NCI-H1694 treated with DMSO at 0.1 percent for 48 hours (cell line): ENCODE measurements around the gene LRMDA.

ENCODE experiments used
- DNase-seq: peaks from one replicate; lab custom pipeline; 2025; lab: John Stamatoyannopoulos, UW

Gene LRMDA

GRCh38 chr10:76440426-76440825 is 1009.0 kb downstream of the LRMDA start:
- no peak for DNase-seq

DNA sequence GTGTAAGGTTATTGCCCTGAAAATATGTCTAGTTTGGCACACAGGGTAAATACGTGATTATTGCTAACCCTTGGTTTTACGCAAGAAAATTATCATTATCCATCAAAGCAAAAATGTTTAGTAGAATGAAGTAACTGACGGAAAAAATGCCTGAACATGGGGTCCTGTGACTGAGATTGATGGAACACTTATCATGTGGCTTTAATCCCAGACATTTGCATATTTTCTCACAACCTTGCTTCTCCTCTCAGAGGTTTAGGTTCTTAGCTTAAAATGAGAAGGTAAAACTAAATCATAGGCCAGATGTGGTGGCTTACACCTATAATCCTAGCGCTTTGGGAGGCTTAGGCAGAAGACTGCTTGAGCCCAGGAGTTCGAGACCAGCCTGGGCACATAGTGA is 1010.7 kb downstream of the LRMDA start:
- no peak for DNase-seq

GRCh38 chr10:76444034-76444800 is 1012.8 kb downstream of the LRMDA start:
- DNase-seq: no peak

GRCh38 chr10:76447578-76447977 is 1016.2 kb downstream of the LRMDA start:
- no peak for DNase-seq

DNA sequence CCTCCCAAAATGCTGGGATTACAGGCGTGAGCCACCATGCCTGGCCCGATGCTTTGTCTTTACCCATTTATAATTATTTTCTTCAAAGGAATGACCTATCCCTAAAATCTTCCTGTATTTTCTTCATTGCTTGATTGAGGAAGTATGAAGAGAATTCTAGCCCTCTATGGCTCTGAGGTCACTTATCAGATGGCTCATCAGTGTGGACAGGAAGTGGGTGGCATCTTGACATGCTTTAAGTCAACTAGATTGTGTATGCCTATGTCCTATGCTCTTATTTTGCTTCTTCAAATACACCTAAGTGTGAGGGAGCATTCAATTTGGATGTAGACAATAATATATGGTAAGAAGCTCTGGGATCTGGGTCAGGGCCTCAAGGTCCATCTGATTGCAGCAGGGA is 1020.5 kb downstream of the LRMDA start:
- no peak for DNase-seq

DNA sequence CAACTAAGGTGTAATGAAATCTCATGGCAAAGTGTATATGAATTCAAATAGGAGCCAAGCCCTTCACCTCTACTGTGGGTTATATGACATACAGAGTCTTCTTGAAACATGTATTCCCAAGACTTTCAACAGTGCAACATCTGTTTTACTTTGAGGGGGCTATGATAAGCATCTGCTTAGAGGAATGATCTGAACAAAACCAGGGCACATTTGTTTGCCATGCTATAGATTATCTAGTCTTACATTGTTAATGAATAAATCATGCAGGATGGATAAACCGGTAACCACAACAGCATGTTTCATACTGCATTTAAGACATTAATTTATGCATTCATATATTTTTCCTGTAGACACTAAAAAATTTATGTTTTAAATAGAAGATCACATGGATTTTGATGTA is 1021.9 kb downstream of the LRMDA start:
- no peak for DNase-seq

DNA sequence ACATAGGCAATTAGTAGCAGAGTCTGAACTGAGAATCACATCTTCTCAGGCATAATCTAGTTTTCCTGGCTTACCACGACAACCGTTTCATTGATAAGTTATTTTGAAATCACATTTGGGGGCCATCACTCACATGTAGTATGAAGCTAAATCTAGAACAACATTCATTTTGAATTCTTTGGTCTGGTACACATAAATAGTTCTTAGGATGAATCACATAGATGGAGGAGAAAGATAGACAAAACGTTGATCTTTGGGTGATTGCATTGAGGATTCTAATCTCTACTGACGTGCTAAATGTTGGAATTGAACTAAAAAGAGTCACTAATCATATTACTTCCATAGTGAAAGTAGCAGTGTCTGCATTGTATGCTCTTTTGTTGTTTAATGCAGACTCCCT is 1022.6 kb downstream of the LRMDA start:
- no peak for DNase-seq

GRCh38 chr10:76454506-76455140 is 1023.2 kb downstream of the LRMDA start:
- DNase-seq: no peak

DNA sequence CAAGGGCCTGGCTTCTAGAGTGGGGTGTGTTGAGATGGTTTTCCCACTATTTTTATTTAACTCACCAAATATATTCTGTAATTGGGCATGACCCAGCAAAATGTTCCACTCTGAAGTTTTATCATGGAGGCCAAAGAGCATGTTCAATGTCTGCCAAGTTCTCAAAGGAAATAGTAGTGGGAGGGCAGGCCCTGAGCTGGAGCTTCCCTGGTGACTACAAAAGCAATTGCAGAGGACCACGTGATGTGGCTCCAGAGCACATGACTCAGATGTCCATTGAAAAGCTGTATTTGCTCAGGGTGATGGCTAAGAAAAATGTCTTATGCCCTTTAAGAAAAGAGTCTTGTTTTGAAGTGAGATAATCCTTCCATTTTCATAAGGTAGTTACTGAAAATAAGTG is 1024.8 kb downstream of the LRMDA start:
- no peak for DNase-seq

GRCh38 chr10:76459016-76459730 is 1027.7 kb downstream of the LRMDA start:
- peak; percentile 70 for DNase-seq

GRCh38 chr10:76461024-76461423 is 1029.6 kb downstream of the LRMDA start:
- no peak for DNase-seq

GRCh38 chr10:76463111-76463510 is 1031.7 kb downstream of the LRMDA start:
- no peak for DNase-seq

DNA sequence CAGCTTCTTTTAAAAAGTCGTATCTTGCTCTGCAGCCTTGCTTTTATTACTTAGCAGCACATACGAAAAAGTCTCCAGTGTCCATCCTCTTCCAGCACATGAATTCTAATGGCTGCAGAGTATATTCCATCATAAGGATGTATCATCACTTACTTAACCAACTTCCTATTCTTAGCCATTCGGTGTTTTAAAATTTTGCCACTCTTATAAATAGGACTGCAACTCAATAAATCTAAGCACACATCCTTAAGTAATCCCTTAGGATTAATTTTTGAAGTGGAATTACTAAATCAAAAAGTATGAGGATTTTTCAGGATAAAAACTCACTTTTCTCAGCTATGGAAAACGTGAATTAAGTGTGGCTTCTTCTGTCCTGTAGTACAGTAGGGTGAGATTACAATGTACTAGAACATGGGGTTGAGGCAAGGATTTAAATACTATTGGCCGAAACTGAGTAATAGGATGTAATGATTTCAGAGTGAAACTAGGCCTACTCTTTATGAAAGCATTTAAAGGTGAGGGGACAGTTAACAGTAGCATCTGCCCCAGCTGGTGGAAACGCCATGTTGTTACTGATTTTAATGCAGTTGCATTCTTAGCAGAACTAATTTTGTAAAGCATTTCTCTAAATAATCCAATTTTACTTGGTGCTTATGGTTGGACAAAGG is 1035.5 kb downstream of the LRMDA start:
- DNase-seq: no peak

DNA sequence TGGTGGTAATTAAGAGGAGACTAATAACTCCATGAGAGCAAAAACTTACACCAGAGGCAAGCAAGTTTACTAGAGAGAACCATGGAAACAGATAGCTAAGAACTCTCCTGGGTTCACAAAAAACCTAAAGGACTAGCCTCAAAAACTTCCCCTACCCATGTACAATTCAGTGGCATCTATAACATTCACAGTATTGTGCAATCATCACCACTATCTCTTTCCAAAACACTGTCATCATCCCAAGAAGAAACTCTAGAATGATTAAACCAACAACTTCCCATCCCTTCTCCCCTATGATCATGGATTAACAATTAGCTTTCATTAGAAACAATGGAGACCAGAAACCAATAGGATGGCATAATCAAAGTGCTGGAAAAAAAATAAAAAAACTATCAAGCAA is 1038.3 kb downstream of the LRMDA start:
- DNase-seq: no peak

DNA sequence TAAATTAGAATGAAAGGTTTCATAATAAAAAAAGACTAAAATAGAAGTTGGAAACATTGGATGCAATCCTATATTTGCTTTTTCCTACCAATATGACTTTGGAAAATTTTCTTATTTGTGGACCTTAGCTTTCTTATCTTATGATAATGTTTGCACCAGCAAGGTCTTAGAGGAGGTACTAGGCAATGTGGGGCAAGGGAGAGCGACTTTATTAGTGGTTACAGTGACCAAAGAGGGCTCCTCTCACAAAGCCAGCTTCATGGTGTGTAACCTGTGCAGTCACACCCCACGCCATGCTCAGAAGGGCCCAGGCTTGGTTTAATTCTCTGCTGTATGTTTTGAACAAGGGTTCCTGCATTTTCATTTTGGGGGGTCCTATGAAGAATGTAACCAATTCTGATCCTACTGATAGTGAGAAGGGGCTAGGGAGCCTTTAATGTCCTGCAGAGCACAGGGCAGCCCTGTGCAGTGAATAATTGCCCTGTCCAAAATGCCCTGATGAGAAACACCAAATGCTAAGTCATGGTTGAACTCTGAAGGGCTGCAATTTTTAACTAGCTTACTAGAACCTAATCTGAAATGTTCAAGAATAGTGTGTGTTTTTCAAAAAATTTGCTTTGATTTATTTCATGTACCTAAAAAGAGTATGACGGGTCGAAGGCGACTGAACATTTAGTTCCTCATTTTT is 1047.8 kb downstream of the LRMDA start:
- no peak for DNase-seq

- DNase-seq: no peak
Measured at GRCh38 chr10:76481178-76481577, 1049.8 kb downstream of the LRMDA start.

- no peak for DNase-seq
Measured at GRCh38 chr10:76487582-76487981, 1056.2 kb downstream of the LRMDA start.

- DNase-seq: no peak
Measured at GRCh38 chr10:76488602-76489001, 1057.2 kb downstream of the LRMDA start.

GRCh38 chr10:76491216-76491615 is 1059.8 kb downstream of the LRMDA start:
- DNase-seq: no peak

GRCh38 chr10:76492026-76492425 is 1060.6 kb downstream of the LRMDA start:
- DNase-seq: no peak

DNA sequence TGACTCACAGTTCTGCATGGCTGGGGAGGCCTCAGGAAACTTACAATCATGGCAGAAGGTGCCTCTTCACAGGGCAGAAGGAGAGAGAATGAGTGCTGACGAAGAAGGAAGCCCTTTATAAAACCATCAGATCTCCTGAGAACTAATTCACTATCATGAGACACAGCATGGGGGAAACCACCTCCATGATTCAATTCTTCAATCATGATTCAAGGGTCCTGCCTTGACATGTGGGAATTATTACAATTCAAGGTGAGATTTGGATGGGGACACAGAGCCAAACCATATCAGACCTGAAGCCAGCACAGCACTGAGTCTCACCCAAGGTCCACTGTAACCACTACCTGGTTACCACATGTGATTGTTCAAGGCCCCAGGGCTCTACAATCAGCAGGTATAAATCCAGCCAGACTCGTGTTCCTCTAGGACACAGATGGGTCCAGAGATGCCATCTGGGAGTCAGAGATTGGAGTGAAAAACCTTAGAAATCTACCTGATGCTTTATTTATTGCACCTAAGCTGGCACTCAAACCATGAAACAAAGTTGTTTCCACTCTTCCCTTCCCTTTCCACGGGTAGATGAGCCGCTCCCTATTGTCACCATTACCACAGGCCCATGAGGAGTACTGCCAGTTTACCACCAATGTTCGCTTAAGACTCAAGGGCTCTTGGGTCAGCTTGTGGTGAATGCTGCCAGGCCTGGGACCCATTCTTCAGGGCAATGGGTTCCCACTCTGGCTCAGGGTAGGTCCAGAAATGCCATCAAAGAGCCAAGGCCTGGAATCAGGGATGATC is 1061.5 kb downstream of the LRMDA start:
- no peak for DNase-seq
